HG02571 (cell line): ENCODE data around the gene GPC3.
"Not testable (repeated sequence)": the region's sequence is repeated elsewhere in the genome, so short reads cannot be mapped to it uniquely, and the experiment has no call there.

Experiments used
- ATAC-seq: cut with Tn5 transposase; IDR thresholded peaks from one replicate; pipeline ENCODE4 v1.9.1; 2021; ENCODE audit warnings: mild to moderate bottlenecking, moderate library complexity; ENCODE audit not compliant: unreplicated experiment

Gene GPC3

DNA sequence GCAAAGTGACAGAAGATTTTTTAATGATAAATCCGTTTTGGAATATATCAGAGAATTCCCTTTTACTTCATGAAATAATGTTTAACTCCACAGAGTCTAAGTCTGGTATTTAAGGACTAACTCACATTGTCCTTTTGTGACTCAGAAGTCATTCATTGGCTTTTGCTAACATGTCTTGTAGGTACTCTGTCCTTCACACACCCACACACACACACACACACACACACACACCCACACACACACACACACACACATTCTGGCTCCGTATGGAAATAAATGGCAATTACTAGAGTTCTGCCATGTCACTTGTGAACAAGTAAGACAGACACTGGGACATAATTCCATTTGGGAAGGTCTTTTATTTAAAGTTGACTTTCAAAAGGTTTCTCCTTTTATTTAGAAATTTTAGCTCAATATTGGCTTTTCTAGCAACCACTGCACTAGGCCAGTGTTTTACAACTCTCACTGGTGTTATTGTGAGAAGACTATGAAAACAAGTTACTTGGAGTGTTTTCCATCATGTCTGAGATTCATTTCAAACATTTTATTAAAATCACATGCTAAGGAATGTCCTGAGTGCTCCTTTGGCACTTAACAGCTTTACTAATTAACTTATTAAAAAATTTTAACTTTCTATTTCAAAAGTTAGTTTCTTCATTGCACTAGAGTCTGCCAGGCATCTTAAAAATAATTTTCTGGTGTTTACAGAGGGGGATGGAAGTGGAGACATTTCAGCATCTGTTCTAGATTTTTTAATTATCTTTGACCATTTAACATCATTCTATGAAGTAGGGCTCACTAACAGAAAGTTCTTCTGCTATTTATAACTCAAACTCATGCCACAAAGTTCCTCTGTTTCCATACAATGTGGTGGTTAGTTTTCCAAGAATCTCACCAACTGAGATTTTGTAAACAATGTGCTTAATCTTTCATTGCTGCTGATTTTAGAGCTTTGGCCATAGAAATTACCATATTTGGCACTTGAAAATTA lies 329.8 kb downstream of the GPC3 start:
- ATAC-seq: no peak

DNA sequence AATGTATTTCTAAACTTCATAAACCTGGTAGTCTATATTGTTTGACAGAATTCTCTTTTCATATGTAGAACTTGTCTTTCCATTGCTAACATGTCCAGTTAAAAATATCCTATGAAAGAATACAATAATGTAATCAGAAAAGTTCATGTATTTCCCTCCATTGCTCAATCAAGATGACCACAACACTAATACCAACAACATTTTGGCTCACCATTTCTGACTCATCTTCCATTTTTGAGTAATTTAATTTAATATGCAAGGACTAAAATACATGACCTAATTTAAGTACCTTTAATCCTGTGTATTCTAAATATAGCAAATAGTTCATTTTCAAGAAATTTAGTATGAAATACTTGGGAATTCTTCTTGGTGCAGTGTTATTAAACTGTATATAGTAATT lies 330.6 kb downstream of the GPC3 start:
- no peak for ATAC-seq

DNA sequence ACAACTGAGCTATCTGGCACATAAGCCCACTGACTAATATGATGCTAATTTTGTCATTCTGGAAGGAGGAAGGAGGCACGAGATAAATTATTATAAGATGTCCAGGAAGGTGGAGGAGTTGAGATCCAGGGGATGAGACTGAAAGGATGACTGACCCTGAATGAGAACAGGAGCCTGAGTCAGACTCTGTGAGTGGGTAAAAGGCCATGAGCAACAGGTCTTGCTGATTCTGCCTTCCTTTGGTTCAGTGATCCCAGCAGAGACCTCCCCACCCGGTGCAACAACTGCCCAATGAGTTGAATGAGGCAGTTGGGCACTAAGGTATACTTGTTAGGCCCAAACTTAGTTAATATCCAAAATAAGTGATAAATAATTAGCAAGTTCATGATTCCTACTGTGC lies 332.0 kb downstream of the GPC3 start:
- no peak for ATAC-seq

DNA sequence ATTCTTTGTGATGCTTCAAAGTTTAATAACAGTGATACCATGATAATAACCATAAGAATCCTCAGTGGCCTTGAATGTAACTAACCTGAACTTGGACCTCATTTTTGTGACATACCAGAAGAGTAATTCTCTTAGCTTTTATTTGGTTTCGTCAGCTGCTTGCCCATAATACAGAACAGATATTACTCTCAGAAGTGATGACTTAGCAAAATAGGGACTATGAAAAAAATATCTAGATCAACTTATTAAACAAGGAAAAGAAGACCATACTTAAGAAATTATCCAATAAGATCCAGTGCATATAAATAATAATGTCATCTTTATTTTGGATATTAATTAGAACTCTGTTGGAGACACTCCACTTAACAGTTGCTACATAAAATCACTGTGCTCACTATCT lies 333.2 kb downstream of the GPC3 start:
- no peak for ATAC-seq

DNA sequence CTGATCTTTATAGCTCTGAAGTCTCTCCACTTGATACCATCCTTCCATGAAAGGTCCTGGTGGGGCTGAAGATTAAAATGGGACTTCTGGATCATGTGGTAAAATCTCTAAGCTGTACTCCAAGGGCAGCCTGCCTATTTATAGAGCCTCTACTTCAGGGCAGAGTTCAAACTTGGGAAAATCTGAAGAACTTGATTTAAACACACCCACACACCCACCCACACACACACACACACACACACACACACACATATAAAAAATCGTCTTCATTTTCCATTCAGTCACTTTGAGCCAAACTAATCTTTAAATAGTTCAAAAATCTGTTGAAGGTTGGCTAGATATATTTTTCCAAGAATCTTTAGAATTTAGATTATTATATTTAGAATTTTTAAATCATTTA lies 335.2 kb downstream of the GPC3 start:
- ATAC-seq: no peak

DNA sequence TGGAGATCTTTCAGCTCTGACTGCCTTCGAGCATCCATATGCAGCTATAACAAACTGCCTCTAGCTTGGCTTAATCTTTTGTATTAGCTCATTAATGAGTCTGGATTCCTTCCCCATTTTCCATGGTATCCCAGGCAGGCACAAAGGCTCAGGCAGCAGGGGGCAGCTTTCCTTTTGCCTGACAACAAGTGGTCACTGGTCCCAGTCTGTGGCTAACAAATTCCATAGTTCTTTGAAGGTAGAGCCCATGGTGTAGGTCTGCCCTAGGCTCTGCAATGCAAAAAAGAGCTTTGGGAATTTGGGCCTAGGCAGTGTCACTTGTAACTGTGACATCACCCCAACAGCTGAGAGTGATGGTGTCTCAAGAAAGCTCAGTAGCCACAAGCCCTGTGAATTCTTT lies 335.7 kb downstream of the GPC3 start:
- no peak for ATAC-seq

DNA sequence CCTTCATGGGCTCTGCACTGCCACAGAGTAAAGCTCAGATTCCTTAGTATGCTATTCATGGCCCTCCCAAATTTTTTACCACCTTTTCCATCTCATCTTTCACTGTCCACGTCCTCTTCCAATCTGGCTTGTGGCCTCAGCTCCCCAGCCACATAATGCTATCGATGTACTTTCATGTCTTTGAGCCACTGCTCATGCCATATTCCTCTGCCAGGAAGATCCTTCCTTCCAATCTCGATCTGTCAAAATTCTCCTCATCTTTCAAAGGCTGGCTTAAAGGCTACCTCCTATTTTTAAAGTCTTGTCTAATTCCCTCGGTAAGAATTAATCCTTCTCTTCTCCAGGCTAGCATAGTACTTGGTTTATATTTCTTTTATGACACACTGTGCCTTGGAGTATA lies 336.8 kb downstream of the GPC3 start:
- no peak for ATAC-seq

DNA sequence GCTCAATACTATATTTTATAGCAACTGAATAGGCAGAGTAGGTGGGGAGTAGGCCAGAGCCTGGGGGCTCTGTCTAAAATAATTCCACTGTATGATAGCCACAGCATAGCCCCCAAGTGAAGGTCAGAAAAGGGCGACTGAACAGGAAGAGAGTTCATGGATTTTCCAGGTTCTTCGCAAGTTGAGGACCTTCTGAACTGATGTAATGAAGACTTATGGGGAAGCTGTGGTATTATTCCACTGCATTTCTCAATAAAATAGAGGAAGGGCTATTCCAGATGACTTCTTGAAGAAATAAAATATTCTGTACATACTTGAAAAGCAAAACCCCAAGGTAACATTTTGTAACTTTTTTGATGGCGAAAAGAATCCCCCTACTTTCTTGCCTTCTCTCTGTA lies 338.7 kb downstream of the GPC3 start:
- ATAC-seq: no peak

DNA sequence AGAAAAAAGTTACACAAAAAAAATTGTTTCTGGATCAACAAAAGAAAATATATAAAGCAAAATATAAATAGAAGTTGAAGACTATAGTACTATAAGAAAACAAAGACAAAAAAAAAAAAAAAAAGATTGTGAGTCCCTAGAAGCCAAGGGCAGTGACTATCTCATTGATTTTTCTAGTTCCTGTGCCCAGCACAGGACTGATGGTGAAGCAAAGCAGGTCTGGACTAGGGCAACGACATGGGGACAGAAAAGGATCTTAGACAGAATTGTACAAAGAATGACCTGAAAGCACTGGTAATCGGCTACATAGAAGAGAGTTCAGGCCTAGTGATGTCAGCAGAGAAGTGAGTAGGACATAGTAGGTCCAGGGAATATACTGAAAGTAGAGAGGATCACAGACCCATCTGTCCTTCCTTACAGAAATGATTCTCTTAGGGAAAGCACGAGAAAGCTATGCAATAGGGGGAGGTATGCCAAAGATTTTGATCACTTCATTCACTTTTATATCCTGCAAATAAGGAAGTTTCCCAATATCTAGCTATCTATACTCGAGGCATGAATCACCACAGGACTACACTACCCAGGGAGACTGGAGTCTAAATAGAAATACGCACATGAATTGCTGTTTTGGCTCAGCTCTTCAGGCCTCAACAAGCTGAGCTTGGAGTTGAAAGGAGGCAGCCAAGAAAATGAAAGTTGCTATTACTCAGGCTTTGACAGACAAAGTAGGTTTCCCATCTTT lies 339.2 kb downstream of the GPC3 start:
- no peak for ATAC-seq

DNA sequence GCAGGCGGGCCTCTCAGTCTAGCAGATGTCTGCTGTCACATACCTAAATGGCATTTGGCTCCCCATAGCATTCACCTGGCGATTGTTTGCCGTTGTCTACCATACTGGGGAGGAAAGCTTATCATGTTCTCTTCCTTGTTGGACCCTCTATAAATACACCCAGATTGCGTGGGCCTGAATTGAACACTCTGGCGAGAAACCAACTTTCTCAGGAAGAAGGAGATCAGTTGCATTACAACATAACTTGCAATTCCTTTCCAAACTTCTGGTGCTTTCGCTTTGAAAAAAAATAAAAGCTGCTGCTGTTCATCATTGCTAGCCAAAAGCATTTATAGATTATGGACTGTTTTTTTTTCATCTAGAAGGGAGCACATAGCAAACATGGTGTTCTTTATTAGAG lies 340.1 kb downstream of the GPC3 start:
- no peak for ATAC-seq

DNA sequence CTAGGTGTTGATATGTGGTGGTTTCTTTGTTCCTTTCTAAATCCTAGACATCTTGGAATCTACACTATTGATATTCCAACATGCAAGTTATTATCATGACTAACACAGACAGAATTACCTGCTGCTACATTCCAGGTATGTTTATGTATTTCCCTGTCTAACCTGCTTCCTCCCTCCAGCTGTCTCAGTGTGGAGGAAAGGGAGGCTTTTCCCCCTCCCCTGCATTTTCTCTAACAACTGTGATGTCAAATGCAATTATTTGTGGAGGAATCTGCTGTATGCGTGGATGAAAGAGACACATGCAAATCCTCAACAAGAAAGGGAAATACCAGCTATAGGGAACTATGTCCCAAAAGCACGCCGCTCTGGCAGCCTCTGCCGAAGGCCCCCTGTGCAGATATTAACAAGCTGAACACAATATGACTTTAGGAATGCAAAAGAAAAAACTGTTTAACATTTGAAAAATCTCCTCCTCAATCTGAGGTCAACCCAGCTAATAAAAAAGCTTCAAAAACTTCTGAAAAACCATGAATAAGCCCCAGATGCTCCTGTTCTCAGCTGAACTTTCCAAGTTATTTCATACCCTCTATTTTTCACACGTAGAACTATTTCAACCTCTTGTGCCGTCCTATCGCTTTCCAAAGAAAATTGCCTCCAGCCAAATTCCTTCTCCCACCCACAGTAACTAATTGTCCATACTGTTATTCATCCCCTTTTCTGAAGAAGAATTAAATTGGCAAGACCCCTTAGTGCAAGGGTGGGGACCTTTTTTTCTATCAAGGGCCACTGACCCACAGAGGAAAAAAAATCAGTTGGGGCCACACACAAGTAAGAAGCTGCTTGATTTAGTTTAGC lies 345.0 kb downstream of the GPC3 start:
- ATAC-seq: no peak

DNA sequence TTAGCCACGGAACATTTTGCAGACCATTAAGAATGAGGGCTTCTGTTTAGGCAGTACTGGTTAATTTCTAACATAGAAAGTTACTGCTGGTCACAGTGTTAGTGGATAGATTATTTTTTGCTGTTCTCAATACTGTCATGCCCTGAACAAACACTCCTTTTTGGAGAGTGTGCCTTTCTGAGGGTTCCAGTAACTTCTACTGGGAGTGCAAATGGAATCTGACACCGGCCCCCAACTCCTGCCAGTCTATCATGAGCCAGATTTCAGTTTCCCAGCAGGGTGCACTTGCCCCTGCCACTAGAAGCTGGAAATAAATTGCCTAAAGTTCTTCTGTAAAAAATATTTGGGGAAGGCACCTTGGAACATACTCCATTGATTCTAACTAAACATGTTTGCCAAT lies 345.7 kb downstream of the GPC3 start:
- no peak for ATAC-seq

DNA sequence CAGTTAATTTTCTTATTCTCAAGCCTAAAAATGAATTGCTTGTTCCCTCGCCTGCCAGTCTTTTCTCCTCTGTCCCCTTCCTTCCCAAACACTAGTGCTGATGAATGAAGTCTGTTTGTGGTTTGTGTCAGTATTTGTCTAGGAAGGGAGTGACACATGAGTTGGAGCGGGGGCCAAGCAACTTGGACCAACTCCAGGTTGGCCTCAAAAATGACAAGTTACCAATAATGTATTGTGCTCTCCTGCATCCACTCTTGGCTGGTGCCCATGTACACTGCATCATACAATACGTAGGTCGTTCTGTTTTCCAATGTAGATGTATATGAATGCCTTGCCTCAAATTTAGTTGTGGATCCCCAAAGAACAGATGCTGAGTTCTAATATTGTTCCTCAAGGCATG lies 347.1 kb downstream of the GPC3 start:
- no peak for ATAC-seq

DNA sequence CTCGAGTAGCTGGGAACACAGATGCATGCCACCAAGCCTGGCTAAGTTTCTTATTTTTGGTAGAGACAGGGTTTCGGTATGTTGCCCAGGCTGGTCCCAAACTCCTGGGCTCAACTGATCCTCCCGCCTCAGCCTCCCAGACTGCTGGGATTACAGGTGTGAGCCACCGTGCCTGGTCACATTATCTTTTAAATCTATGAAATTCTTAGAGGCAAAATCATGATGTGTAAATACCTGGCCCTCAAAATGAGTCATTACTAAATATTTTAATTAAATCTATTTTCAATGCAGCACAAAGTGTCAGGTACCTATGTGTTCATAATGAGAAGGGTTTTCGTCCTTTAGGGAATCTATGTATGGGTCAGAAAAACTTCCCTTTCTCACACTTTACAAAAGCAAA lies 347.6 kb downstream of the GPC3 start:
- no peak for ATAC-seq

DNA sequence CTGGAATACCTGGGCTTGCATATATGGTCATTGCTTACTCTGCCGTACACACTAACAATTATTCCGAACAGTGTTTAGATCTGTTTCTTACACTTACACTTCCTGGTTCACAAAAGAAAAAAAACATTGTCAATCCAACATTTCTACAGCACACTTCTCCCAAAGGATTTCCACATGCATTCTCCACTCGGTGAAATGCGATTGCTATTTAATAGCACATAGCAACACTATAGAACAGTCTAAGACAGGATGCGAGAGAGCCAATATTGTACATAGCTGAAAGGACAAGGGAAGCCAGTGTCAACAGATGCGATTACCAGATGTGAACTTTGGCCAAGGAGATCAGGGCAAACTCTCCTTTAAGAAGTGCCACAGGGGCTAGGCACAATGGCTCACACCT lies 349.4 kb downstream of the GPC3 start:
- ATAC-seq: no peak

DNA sequence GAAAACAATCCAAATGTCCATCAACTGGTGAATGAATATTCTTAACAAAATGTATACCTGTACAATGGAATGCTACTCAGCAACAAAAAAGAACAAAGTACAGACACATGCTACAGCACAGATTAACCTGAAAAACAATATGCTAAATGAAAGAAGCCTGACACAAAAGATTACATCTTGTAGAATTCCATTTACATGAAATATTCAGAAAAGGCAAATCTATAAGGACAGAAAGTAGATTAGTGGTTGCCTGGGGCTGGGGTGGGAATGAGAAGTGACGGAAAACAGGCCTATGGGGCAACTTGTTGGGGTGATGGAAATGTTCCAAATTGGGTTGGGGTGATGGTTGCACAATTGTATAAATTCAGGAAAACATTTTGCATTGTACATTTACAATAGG lies 351.0 kb downstream of the GPC3 start:
- no peak for ATAC-seq

DNA sequence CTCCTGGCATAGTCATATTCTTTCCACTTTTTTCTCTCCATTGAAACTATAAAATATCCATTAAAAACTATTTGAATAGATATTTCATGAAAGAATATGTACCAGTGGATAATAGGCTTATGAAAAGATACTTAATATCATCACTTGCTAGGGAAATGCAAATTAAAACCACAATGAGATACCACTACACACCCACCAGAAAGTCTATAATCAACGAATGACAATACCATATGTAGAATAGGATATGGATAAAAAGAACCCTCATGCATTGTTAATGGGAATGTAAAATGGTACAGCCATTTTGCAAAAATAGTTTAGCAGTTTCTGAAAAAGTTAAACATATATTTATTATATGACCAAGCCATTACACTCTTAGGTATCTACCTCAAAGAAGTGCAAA lies 351.4 kb downstream of the GPC3 start:
- no peak for ATAC-seq

DNA sequence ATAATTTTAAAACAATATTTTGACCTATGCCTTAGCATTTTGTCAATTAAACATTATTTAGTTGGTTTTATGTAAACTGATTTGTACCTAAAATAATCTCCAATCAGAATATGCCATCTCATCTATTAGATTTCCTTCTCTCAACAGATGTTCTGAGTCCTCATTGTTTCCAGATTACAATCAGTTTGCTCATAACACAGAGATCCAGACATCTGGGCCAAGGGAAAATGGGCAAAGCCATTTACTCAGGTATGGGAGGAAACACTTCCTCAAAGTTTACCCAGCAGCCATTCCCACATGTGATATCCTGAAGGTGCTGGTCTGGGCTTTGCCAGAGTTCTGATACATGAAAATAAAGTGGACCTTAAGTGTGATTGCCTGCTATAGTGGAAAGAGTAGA lies 352.2 kb downstream of the GPC3 start:
- ATAC-seq: no peak

DNA sequence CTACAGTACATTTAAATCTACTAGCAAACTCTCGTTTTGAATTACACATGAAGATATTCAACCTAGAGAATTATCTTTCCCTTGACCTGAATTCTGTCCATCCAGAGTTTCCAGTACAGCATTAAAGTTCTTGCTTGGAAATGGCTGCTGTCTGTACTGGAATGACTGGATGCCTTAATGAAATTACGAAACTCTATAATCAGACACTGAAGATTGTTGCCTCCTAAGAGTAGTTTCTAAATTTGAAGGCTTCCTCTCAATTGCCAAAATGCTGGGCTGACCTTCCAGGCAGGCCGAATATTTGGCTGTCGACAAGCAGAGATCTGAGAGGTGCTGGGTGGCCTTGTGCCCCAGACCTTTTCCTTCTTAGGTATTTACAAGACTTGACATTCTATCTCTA lies 355.0 kb downstream of the GPC3 start:
- no peak for ATAC-seq

DNA sequence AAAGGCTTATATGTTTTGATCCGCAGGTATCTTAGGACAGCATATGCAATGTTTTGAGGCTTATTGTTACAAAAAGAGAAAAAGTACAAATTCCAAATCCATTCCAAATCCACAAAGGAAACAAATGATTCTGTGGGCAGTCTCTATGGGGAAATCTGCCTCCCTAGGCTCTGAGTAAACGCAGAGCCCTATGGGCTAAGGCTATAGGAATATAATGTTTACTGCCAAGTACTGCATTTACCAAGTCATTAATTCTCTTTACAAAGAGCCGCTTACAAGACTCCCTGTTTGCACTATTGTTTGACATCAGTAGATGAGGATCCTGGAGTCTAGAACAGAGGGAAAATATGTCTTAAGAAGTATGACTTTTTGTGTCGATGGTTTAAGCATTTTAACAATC lies 357.7 kb downstream of the GPC3 start:
- ATAC-seq: no peak

DNA sequence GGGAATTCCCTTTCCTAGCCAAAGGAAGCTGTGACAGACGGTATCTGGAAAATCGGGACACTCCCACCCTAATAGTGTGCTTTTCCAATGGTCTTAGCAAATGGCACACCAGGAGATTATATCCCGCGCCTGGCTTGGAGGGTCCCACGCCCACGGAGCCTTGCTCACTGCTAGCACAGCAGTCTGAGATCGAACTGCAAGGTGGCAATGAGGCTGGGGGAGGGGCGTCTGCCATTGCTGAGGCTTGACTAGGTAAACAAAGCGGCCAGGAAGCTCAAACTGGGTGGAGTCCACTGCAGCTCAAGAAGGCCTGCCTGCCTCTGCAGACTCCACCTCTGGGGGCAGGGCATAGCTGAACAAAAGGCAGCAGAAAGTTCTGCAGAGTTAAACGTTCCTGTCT lies 364.0 kb downstream of the GPC3 start:
- not testable (repeated sequence) for ATAC-seq
